Endometrial microvascular endothelial cells (primary cell): ENCODE measurements around the gene VSX1. TPM values are rescaled to one million over a fixed set of nuclear protein-coding genes. Genes with fewer than 3 reads are reported as not detected.

Experiments
- in situ Hi-C: cut with HindIII; loops from 2 replicates; pipeline ENCODE4 v1.10.0; 2017; ENCODE audit warnings: low sequenced_read_pairs, low pct_unique_long_range_greater_than_20kb; ENCODE audit errors: inconsistent ontology term
- total RNA-seq: library from RNA; depleted of rRNA; stranded (reverse); fragments of >200 nt; gene quantifications from one replicate; pipeline ENCODE4 v1.2.3, GENCODE V29; 2015; ENCODE audit errors: inconsistent ontology term

Gene VSX1
- total RNA-seq, 1 donor from 2014 or later: not detected

DNA sequence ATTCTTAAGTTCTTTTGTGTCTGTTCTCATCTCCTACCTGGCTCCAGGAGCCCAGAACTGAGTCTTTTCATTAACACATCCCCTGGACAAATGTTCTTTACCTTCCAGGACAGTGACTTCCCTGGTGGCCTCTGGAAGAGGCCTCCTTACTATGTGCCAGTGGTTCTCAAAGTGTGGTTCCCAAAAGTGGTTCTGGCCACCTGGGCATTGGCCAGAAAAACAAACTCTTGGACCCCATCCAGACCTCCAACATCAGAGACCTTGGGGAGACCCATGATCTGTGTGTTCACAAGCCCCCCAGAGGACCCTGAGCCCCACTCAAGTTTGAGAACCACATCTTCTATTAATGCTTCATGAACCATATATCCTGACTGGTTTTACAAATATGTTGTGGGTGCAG lies 7.2 kb upstream of the VSX1 start:
- in situ Hi-C loops: no loop called here

DNA sequence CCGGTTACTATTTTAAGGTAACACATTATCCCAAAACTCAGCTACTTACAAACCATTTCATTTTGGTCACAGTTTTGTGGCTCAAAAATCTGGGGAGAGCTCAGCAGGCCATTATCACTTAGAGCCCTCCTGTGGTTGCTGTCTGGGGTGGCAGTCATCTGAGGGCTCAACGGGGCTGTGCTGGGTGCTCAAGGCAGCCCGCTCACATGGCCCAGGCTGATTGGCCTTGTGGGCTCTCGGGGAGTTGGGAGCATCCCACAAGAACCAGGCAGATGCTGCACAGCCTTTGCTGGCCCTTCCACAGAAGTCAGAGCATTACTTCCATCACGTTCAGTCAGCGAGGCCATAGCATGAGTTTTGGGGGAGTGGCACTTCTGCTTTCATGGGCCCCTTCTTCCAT lies 6.3 kb upstream of the VSX1 start:
- in situ Hi-C loops: no loop called here

DNA sequence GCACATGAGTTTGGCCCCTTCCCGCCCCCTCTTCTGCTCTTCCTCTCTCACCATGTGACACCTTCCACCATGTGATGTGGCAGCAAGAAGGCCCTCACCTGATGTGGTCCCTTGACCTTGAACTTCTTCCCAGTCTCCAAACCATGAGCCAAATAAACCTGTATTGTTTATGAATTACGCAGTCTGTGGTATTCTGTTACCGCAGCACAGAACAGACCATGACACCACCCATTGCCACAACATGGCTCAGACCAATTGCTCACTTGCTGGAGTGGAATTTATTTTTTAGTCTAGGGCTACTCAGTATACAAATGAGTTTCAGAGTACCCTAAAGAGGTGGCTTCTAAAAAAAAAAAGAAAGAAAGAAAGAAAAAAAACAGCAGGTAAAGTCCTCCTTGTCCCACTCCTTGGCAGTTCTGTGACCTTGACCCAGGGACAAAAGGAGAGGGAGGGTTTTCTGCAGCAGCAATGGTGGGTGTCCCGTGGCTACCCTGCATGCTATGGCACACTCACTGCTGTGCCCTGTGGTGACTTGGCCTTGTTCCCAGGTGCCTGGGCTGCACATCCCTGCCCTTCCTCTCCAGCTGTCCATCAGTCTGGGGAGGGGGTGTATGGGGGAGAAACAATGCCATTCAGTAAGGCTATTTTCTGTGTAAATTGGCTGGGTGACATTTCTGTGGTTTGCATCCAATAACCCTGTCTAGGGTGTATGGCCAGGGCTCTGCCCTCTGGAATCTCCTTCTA lies 5.4 kb upstream of the VSX1 start:
- in situ Hi-C loops: no loop called here

DNA sequence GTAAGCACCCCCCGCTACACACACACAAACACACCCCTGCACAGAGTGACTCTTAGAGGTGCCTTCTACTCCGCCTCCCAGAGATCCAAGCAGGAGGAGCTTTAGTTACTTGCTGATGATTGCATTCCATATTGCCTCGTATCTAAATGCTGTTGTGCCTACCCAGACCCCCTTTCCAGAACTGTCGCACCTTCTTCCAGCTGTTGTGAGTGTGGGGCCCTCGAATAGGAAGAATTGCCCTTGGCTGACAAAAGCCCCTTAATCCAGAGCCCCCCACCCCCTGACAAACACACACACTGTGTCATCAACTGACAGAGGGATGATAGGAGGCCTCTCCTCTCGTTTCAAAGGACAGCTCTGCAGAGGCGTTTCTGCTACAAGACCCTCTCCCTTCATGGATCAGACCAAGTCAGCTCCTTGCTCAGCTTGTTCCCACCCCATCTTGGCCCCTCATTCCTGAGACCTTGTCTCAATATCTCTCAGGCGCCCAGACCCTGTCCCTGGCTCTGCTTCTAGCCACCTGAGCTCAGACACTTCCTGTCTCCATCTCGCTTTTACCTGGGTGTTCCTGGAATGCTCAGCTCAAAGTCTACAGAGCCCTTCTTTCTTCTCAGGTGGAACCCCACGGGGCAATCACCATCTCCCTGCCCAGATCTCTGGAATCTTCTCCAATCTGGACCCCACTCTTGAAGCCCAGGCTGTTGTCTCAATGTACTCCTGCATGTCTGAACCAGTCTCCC lies 4.0 kb upstream of the VSX1 start:
- in situ Hi-C loops: no loop called here

DNA sequence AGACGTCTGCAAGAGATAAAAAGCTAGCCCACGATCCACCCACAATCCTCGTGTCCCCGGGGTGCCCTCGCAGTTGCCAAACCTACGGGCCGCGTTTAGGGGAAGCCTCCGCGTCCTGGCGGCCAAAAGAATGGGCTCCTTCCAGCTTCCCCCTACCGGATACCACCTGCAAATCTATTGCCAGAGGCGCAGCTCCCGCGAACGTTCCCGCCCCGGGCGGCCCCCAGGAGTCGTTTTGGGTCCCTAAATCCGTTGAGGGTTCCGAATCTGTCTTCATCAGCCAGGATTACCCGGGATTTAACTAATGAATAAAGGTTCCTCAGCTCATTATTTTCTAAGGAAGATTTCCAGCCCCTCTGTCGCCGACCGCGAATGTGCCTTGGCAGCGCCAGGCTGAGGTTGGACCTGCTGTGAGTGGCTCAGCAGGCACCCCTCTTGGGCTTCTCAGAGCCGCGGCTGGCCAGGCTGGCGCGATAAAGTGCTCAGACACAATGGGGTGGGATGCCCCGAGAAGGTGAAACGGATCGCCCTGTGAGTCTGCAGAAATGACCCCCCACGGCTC lies 2.8 kb upstream of the VSX1 start:
- in situ Hi-C loops: no loop called here

DNA sequence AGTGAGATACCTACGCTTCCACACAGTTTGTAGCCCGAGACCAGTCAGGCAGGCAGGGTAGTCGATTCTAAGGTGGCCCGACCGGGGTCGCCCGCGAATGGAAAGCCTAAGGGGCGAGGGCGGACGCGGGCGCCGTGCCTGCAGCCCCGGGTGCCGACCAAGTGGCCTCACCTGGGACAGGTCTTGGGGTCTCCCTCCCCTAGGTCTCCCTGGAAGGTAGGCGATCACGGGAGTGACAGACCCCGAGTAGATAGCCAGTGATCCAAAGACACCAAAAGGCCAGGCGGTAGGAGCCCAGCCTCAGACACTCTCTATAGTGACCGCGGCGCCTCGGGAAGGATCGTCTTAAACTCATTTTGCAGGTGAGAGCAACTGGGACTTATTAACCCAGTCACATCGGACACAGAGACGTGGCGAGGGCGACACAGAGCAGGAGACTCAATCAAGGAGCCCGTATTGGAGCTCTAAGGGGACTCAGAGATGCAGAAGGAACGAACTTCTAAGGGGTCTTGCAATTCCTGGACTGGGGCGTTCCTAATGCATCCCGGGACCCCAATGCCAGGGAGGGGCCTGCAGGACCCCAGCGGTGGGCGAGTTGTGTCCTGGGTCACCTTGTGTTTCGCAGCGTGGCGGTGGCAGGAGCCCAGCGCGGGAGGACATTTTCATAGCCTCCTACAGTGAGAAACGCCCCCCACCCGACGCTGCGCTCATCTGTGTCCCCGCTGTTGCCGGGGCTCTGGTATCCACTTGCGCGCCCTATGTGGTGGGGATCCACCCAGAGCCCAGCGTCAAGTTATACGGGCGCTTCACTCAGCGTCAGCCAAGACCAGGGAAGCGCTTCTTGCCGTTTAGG lies 2.1 kb upstream of the VSX1 start:
- in situ Hi-C loops: no loop called here

DNA sequence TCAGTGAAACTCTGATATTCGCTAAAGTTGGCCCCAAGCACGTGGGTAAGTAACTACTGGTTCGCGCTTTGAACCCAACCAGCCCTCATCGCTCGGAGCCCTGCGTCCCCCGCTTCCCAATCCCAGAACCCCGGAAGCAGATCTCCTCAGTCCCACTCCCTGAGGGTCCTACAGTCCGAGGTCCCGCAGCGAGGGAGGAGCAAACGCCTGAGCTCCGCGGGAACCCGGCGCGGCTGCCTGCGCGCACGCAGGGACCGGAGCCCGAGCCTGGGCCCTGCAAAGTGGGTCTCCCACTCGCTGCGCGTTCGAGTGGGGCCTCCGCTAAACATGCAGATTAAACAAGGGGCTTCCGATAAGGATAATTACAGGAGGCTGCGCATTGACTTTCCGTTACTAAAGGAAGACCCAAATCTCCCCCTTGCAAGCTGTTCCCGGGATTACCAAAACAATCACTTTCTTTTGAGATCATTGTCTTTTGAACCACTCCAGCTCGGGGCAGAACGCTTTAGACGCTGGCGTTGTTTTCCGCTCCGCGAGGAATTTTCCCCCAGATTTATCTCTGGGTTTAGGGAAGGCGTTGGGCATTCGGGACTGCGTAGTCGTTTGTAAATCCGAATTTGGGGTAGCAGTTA lies 1.3 kb upstream of the VSX1 start:
- in situ Hi-C loops: no loop called here

DNA sequence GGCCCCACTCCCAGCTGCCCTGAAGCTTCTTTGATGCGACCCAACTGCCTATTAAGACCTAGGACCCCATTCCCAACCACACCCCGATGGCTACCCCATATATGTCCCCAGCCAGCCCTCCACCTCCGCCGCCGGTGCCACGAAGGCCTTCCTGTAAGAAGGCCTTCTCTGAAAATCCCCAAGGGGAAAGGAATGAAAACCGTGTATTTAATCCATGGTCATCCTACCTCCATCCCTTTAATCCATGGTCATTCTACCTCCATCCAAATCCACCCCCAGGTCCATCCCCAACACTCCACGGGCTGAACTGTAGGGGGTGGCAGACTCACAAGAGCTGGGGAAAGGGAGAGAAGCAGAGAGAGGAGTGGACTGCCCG lies 545 bp upstream of the VSX1 start:
- in situ Hi-C loops: no loop called here

DNA sequence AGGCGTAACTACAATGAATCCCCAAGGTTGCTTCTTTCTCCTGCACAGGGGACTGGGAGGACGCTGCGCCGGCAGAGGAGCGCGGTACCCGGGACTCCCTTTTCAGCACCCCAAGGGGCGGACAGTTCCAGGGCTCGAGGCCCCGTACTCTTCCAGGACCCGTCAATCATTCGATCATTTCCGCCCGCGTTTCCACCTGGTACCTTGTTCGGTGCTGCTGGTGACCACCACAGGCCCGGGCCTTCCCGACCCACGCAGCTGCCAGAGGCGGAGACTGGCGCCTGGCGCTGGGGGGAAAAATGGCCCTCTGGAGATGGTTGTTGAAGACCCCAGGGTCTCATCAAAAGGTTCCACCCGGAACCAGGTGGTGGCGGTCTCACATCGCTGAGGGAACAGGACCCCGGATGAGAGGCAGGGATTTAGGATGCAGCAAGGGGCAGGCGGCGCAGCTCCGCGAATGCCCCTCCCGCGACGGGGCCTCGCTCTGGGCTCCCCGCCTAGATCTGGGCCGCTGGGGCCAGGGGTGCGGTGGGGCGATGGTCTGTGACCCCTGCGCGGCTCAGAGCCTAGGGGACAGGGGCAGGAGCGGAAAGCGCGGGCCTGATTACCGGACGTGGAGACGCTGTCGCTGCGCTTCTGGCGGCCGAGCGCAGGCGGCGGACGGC lies 744 bp downstream of the VSX1 start:
- in situ Hi-C loops: no loop called here

DNA sequence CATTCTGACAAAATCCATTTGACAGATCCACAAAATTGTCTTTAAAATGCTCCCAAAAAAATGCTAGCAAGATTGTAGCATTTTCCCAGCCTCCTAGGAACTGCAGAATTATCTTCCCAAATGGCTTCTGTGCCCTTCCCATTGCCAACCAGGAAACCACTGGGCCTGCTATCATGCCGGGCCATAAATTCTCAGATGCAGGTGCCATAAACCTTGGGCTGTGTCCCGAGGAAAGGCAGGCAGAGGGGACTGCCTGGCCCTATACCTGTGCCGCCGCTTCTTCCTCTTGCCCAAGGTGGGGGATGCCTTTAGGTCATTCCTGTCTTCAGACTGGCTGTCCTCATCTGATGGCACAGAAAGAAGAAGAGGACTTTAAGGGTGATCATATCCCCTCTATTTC lies 2.8 kb downstream of the VSX1 start:
- in situ Hi-C loops: no loop called here

DNA sequence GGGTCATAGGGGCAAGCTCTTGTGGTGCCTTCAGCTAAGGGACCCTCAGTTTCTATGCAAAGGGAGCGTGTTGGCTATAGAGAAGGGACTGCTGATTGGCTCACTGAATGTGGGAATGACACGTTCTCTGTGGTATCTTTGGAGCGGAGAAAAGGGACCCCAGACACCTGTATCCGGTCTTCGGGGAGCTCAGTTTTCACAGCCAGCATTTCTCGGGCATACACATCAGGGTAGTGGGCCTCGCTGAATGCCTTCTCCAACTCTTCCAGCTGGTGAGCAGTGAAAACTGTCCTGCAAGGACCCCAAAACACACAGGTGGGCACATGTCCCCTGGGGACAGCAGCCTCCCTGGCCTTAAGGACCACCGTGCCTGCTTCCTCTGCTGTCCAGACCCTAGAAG lies 3.3 kb downstream of the VSX1 start:
- in situ Hi-C loops: no loop called here

DNA sequence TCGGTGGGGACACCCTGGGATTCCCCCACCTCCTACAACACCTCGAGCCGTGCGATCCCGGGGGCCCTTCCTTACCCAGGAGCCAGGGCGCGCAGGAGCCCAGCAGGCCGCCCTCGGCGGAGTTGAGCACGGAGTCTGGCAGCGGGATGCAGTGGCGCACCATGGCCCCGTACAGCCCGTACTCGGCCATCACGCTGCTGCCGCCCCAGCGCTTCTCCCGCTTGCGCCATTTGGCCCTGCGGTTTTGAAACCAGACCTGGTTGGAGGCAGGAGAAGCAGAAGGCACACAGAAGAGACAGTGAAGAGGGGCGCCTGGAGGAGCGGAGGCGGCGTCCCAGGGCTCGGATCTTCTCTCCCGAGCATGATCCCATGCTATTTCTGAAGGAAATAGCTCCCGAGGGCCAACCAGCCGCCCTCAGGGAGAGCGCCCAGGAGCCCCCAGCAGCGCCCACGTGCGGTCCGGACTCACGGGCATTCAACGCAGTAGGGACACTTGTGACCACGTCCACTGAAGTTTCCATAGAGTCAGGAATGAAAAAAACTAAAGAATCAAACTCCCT lies 4.3 kb downstream of the VSX1 start:
- in situ Hi-C loops: no loop called here

DNA sequence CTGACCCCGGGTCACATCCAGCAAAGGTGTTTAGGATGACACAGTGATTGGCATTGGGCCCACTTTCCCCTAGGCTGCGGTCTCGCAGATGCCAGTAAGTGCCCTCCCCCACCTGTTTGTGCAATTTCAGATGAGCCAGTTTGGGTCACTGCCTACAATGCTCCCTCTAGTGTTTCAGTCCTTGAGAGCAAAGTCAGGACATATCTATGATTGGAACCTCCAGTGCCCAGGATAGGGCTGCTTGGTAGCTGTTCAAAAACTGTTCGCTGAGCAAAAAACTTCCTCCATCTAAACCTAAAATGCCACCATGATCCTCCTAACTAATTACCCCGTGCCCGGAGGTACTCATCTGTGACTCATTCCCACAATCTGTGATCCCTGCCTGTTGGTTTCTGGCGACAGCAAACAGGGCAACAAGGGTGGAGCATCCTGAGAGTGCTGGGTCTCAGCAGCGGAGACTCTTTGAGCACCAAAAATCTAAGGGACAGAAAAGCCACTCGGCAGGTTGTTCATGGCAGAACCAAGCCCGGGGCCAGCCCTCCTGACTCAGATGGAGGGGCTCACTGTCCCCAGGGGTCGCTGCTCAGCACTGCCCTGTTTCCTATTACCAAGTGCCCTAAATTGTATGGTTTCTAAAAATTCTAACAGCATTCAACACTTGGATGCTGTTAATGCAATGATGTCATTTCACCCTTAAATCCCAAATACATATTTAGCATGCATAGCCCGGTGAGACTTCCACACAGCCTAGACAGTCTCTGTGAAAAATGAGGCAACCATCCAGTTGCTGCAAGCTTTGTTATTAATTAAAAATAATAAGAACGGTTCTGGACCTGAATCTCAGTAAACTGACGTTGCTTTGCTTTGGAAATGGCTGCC lies 5.0 kb downstream of the VSX1 start:
- in situ Hi-C loops: no loop called here

DNA sequence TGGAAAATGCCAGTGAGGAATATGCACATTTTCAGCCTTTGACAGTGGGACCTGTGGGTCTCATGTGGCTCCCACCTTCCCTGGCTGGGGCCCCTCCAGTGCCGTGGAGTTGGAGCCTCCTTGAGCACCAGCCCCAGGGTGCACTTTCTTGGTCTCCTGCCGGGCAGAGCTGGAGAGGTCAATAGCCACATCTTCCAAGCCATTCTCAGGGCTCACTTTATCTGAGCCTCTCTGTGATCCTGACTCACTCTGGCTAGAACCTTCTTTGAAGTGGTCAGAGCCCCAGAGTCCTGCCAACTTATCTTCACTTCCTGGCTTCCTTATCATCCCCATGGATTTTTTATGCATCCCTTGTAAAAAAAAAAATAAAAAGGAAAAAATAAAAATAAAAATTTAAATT lies 5.7 kb downstream of the VSX1 start:
- in situ Hi-C loops: no loop called here

DNA sequence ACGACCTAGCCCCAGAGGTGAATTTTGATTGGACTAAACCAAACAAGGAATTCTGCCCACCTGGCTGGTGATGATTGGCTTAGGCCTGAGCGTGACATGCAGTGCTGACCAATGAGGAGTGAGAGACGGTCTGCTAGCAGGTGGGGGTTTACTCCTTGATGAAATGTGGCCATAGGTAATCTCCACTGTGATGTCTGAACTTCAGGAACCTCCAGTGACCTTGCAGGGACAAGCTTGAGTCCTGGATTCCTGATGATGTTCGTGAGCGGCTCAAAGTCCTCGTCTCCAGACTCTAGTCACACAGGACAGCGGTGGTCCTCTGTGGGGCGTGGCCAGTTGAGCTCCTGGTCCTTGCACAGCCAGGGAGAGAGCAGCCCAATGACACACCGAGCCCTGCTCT lies 8.4 kb downstream of the VSX1 start:
- in situ Hi-C loops: no loop called here

DNA sequence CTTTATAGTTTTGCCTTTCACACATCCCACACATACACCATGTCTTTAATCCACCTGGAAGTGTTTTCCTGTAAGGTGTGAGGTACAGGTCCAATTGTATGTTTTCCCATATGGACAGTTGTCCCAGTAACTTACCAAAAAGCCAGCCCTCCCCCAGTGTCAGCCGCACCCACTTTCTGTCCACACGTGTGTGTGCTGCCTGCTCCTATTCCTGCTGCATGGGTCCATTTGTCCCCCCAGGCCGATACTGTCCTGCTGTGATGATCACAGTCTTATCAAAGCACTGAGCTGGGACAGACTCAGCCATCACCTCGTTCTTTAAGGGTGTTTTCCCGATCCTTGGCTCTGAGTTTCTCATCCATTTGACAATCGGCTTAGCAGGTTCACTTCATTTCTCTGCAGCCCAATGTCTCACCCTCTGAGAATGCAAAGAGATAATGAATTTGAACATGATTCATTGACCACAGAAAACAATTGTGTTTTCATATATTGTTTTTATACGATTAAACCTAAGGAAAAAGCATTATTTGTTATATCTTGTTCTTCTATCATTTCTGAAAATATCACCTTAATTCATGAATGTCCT lies 9.6 kb downstream of the VSX1 start:
- in situ Hi-C loops: no loop called here

DNA sequence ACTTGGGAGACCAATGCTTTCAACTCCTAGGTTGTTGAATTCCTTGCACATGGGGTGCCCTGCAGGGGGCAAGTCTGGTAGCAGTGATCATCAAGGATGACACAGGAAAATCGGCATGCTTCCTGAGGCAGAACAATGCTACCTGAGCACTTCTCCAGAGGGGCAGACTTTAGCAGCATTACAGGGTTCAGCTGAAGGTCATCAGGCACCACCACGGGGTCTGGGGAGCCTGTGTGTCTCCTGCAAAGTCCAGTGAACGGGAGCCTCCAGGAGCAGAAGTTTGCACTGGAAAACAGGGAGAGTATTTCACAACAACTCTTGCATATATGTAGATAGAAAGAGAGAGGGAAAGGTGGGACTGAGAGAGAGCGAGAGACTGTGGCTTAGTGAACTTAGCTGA lies 10.2 kb downstream of the VSX1 start:
- in situ Hi-C loops: no loop called here
